ENCODE measurements around the gene COG3. TPM values are rescaled to one million over a fixed set of nuclear protein-coding genes. Genes with fewer than 3 reads are reported as not detected.

Gene COG3
- total RNA-seq, 1 donor = 31.2 TPM

- H3K4me3 ChIP-seq (ENCODE audit: low read depth, low read length) = no peak overlapping the region
- DNase-seq (ENCODE audit: low read depth) = no peak
- no peak for TF ChIP-seq CTCF (IDR thresholded peaks at IDR 0.05; ENCODE audit: insufficient read depth, low read length)
These were observed 26.8 kb upstream of the COG3 start for GRCh38 chr13:45437947-45438346.

GRCh38 chr13:45439008-45439407 is 25.7 kb upstream of the COG3 start:
- no peak overlapping the region for H3K4me3 ChIP-seq (ENCODE audit: low read depth, low read length)
- DNase-seq (ENCODE audit: low read depth) = no peak
- TF ChIP-seq CTCF (IDR thresholded peaks at IDR 0.05; ENCODE audit: insufficient read depth, low read length) = no peak

- no peak for TF ChIP-seq CTCF (IDR thresholded peaks at IDR 0.05; ENCODE audit: insufficient read depth, low read length)
- DNase-seq (ENCODE audit: low read depth) = no peak
- H3K4me3 ChIP-seq (ENCODE audit: low read depth, low read length) = no peak overlapping the region
These were observed 24.8 kb upstream of the COG3 start for GRCh38 chr13:45439781-45440462.

GRCh38 chr13:45441633-45442032 is 23.1 kb upstream of the COG3 start:
- peak; percentile 3 for DNase-seq (ENCODE audit: low read depth)
- peak; percentile 32 for TF ChIP-seq CTCF (IDR thresholded peaks at IDR 0.05; ENCODE audit: insufficient read depth, low read length)
- H3K4me3 ChIP-seq (ENCODE audit: low read depth, low read length) = no peak overlapping the region

- no peak for DNase-seq (ENCODE audit: low read depth)
- no peak for TF ChIP-seq CTCF (IDR thresholded peaks at IDR 0.05; ENCODE audit: insufficient read depth, low read length)
These were observed 19.7 kb upstream of the COG3 start for GRCh38 chr13:45445053-45445452.

GRCh38 chr13:45446181-45446580 is 18.6 kb upstream of the COG3 start:
- H3K4me3 ChIP-seq (ENCODE audit: low read depth, low read length) = no peak overlapping the region
- no peak for TF ChIP-seq CTCF (IDR thresholded peaks at IDR 0.05; ENCODE audit: insufficient read depth, low read length)
- DNase-seq (ENCODE audit: low read depth) = peak; percentile 75

More at GRCh38 chr13:45445053-45445452, 19.7 kb upstream of the COG3 start:
- H3K4me3 ChIP-seq (ENCODE audit: low read depth, low read length) = no peak overlapping the region

Data from fibroblast of the aortic adventitia (primary cell).